Stimulated activated CD8-positive, alpha-beta memory T cell treated with anti-CD3 and anti-CD28 coated beads, Interleukin-15, amount 100 ng/mL, for 48 hours (primary cell): ENCODE measurements around the gene SMG6.

ENCODE experiments used
- DNase-seq, 2 donors: peaks; one replicate each; pipeline ENCODE4 v3.0.0-alpha.2; 2020; ENCODE audit warnings: low read depth in 2 of 2

SMG6 gene

DNA sequence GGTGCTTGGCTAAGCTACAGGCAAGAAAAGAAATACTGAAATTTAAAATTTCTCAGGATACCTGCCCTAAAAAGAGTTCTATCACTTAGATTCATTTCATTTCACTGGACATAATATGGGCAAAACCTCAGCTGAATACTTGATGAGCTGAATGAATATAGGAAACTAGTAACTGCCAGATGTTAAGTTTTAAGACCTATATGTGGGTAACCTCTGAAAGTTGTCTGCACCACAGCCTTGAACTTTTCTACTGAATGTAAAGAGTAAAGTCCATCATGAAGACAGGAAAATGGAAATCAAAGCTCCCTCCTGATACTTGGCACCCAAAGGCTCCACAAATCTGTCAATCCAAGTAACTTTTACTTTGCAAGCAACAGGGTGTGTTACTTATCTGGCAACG is 197.9 kb downstream of the SMG6 start:
- no peak for DNase-seq

DNA sequence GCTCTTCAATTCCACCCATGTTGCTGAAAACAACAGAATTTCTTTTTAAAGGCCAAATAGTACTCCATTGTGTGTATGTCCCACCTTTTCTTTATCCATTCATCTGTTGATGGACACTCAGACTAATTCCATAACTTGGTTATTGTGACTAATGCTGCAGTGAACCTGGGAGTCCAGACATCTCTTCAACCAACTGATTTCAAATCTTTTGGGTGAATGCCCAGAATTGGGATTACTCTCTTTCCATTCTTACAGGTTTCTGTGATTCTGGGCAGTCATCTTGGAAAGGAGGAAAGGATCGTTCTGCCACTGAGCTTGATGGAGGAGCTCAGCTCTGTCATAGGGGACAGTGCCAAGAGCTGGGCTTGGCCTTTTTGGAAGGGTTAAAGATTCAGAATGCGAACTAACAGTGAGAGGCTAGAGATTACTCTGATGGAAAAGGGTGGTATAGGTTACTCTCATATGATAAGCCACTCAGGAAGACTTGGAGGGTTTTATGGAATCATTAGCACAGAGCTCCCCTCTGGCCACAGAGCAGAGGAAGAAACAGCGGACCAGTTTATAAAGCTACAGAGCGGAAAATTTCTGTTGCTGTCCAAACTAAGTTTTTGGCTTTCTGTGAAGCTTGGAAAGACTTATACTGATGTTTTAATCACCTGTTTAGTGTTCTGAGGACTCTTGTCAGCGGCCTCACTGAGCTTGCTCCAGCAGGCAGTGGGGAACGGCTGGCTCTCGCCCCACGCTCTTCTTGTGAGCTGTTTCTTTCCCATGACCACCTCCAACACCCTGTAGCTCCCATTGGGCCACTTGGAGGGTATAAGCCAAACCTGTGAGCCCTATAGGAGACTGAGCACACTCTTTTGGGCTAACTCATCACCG is 200.4 kb downstream of the SMG6 start:
- no peak for DNase-seq

DNA sequence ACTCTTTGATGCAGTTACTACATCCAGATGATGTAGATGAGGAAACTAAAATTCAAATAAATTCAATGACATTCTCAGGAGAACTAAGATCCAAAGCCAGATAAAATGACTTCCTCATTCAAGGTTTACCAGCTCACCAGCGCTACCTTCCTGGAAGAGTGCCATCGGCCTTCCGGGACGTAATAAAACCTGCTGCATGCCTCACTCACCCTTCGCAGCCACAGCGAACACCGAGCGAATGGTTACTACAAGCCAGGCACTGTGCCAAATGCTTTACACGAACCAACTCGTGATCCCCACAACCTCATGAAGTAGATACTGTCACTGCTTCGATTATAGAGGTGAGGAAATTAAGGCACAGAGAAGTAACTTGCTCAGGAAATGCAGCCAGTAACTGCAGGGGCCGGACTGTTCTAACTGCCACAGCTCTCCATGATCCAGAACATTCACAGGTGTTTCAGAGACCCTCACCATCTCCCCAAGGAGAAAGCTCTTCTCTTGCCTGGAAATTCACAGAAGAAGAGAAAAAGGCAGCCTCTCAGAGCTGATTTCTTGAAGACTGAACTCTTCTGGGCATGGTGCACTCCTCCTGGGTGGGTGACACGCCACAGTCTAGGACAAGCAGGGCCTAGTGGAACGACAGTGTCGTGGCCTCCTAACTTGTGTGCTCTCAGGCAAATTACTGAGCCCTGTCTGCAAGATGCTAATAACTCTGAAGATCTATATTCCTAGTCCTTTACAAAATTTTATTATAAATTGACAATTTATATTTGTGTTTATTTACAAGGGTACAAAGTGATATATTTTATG is 201.9 kb downstream of the SMG6 start:
- DNase-seq: peak in 1 of 2 donors; percentile 27

DNA sequence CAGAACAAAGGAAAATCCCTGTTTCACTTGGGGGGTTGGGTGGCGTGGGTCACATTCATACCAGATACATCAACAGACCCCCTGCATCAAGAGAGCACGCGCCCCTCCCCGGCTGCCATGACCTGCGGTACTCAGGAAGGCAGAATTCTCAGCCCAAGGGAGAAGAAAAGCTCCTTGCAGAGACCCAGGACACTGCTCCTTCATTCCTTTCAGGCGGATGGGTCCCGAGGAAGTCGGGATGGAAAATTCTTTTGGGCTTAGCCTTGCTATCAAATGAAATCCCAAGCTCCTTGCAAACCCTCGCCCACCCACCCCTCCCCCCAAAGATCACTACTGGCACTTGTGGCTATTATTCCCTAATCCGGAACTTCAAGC is 208.1 kb downstream of the SMG6 start:
- DNase-seq: no peak

DNA sequence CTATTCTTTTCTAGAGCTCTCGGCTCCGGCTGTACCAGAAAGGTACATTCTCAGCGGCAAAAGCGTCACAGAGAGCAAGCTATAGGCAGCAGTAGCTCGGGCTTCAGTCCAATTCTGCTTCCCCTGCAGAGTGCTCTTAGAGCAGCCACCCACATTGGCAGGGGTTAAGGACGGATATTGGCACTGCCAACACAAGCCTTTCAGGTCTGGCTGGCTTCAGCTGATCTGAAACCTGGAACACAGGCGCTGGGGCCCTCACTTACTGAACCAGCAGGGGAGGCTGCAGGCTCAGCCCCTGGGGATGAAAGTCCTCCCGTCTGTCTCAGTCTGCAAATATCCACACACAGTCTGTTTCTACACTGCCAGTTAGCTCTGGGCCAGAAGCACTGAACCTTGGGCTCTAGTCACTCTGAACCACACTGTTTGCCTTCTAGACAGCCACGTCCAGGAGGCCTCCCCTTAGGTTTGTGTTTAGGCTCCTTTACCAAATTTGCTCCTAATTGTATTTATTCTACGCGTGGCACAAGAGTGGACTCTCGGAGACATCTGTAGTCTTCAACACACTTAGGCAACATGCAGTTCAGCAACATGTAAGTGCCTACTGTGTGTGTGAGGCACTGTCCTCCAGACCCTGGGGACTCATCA is 208.6 kb downstream of the SMG6 start:
- DNase-seq: no peak

DNA sequence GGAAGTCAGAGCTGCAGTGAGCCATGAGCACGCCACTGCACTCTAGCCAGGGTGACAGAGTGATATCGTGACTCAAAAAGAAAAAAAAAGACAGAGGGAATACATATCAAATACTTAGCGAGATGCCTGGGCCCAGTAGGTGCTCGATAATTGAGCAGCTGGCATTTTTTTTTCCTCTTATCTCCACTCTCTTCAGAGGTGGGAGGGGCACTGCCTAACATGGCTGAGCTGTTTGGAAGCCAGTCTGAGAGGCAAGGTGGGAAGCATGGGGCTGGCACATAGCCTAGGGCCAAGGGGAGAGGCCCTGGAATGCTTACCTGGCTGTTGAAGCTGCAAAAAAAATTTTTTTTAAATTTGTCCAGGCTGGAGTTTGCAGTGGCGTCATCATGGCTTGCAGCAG is 210.2 kb downstream of the SMG6 start:
- DNase-seq: no peak

DNA sequence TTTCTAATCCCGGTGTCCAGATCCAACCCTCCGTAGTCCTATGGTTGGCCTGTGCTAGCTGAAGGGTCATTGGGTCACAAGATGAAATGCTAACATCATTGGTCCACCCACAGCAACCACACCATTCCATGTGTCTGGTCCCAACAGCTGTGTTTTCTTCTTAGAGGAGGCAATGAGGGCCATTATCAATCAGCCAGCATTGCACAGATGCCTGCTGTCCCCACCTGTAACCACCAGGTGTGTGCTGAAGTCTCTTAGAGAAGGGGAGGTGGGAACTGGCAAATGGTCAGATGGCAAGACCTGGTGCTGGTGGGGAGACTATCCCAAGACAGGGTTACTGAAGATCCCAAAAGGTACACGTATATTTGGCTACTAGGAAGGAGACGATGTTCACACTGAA is 211.3 kb downstream of the SMG6 start:
- DNase-seq: no peak

DNA sequence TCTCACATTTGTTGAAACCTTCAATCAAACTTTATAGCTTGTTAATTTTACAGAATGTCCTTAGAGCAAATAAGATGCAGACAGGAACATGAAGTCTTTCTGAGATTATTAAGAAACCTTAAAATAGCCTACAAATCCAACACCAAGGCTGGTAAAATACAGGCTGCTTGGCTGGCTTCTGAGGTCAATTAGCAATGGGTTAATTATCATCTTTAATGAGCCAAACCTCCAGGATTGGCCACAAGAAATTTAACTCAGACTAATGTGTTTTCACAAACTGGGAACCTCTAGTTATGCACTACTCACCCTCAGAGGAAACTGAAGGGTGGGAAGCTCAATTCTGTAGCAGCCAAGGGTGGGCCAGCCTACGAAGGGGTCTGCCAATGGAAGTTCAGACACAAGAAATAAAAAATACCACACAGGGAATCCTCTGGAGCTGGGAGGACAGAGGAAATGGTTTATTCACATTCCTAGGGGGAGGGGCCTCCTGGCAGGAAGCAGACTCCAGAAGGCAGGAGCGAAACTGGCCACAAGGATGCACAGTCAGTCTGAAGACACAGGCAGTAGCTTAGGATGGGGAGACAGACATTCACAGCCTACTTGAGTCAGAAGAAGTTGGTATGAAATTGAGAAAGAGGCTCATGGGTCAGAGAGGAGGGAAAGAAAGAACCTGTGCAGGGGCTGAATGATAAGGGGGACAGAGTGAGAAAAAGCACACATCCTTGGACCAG is 212.6 kb downstream of the SMG6 start:
- DNase-seq: no peak

DNA sequence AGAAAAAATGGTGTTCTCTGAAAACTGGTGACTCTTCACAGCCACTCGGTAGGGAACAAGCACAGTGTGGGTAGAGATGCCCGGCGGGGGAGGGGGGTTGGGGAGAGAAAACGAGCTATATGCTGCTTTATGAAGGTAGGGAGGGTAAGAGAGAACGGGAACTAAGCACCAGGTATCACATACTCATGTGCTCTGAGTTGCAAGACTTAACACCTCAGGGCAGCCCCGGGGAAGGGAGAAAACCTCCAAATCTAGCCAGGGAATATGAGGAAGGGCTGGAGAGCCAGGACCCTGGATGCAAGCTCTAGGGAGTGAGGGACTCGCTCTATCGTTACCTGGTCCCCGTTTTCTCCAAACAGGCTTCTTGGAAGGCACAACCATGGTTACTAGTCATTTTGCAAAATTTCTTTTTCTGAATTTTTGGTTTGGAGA is 213.4 kb downstream of the SMG6 start:
- no peak for DNase-seq

DNA sequence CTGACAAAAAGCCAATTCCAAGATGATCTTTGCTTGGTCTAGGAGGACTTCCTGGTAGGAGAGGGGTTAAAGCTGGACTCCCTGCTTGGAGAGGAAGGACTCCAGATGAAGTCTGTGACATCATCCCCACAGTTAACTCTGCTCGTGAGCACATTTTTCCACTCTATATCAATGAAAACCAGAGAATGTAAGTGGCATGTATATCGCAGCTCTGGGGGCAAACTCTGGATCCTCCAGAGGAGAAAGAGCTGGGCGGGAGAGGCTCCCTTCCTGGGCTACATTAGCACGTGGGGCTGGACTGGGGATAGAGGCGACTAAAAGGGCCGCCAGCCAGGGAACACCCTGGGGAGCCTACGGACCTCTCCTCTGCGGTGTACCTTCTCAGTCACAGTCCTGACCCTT is 214.6 kb downstream of the SMG6 start:
- DNase-seq: no peak

DNA sequence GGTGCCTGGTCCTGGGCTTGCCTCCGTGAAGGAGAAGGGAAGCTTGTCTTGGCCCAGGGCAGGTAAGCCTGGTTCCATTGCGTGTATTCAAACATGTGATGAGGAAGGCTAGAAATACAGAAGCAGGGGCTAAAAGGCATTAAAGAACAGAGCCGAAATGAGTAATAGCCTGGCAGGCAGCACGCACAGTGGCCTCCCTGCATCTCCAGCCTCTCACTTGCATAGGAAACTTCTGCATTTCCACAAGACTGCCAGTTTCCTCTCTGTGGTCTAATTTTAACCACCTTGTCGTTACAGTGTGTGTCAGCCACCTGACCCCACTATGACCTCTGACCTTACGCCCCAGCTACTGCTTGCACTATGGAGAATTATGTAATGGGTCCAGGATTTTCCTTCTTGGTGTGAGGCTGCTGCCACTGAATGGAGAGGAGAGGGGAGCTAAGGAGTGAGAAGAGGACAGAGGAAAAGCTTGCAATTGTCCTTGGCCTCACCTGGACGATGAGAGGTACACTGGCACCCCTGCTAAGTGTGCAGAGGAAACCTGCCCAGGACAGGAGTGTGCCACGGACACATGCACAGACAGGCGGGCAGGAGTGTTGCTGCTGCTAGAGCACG is 215.9 kb downstream of the SMG6 start:
- DNase-seq: peak; percentile 40 to 55

DNA sequence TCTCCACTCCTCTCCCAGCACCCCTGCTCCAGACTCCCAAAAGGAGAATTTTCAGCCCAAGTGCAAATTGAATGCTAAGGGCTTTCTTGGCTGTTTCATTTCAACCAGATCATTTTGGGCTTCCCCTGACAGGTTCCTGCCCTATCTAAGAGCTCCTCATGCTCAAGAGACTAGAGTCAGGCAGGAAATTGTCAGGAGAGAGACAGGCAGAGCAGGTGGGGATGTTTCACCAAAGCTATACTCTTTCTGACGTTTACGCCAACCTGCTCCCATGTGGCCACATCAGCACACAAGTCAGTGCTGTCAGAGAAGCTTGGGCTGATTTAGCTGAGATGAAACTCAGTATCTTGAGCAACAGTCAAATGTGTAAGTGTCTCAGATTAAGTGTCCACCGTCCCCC is 217.3 kb downstream of the SMG6 start:
- DNase-seq: no peak

DNA sequence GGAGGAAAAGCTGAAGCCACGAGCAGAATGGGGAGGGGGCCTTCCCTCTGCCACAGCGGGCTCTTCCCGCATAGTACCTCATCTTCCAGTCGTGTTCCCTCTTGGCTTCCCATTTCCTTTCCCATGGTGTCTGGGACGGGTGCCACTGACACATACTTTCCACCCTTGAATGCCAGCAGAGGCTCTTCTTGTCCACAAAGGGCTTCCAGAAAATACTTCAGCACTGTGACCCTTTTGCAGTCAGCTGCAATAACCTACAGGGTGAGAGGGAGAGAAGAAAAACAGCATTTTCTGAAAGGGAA is 218.0 kb downstream of the SMG6 start:
- no peak for DNase-seq

DNA sequence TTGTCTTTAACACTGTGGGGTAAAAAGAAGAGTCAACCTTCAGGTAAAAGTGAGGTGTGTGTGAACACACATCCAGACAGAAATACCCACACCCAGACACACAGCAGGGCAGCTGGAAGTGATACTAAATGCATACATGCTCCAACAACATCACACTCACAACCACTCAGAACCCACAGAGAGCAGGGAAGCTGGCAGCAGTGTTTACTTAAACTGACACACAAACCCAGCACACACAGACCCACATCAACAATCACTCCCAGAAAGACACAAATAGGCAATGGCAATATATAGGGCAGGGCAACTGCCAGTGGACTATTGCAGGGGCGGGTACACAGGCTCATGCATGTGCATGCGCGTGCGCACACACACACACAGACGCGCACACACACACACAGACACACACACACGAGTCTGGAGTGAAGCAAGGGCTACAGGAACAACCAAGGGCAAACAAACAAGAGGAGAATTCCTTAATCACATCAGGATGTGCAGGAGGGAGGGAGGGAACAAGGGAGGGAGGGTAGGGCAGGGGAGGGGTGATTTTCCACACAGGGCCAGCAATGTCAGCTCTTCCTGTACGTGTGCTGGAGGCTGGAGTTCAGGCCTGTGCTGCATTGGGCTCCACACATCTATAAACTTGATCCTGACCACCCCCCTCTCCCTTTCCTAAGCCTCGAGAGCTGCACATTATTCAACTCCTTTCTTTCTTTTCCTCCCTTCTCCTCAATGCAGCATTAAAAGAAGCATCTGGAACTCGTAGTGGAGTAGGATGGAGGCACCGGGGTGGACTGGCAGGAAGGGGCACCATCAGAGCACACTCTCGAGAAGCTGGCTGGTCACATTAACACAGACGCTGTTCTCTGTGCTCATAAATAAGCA is 218.6 kb downstream of the SMG6 start:
- no peak for DNase-seq

DNA sequence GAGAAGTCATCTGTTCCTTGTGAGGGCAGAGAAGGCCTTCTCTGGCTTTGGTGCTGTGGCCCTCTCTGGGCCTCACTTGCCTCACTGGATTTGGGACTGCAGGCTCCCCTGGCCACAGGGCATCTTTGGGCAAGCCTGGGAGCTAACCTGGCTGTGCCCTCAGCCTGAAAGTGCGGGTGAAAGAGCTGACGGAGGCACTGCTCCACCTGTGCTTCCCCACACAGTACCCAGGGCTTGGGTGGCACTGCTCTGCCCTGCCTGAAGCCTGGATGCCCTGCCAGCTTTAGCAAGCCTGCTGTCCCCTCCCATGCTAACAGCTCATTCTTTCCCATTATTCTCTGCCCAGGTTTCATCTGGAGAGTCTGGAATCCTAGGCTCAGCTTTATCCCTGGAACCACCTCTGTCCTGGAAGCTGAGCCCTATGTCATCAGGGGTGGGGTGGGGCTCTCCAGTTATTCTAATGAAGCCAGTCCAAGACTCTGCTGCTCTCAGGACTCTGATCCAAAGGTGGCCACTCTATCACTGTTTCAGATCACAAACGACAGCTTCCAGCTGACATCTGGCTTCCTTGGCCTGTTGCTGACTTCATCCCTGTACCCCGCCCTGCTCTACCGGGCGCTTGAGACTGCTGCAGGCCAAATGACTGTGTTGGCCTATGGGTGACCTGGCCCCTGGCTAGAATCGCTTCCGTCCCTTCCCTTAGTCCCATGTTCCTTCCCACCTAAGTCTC is 219.4 kb downstream of the SMG6 start:
- no peak for DNase-seq

DNA sequence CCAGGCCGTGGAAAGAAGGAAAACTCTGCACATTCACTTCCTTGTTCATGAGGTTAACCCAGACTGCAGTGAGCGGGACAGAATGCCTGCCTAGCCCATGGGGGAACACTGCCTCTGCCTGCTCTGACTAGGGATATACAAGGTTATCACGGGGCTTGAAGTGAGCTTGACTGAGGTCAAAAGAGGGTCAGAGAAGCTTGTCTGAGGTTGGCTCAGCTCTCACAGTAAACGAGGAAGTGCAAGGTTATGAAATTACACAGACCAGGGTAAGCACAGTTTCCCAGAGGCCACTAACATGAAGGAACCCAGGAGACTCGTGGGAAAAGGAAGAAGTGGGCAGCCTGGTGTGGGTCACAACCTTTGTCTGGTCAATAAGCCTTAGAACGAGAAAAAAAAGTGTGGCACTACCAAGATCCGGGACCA is 220.0 kb downstream of the SMG6 start:
- DNase-seq: no peak

DNA sequence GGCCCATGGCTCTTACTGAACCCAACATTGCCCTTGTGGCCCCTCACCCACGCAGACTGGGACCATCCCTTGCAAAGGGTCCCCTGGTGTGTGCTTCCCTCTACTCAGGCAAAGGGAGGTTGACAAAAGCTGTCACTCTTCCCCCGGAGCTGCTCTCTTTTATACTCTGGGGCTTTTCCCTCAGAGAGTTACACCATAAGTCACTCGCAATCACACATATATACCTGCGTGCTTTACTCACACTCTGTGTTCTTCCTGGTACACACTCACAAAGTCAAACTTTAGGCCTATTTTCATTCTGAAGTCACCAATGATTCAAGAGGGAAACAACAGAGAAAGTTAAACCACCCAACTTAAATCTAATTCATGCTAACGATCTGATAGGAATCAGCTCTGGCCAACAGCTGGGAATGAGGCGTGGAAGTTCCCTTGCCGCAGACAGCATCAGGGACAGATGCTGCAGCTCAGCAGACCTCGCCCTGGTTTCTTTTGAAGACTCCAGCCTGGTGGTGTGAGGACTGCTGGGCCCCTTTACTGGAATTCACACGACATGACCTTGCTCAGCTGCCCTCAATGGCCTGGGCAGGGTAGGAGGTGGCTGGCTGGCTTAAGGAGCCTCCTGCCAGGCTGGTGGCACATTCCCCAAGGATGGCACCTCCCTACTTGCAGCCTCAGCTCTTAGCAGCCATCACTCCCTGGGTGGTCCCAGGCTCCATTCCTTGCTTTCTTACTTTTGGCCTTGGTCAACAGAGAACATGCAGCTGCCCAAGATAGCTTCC is 221.4 kb downstream of the SMG6 start:
- no peak for DNase-seq

DNA sequence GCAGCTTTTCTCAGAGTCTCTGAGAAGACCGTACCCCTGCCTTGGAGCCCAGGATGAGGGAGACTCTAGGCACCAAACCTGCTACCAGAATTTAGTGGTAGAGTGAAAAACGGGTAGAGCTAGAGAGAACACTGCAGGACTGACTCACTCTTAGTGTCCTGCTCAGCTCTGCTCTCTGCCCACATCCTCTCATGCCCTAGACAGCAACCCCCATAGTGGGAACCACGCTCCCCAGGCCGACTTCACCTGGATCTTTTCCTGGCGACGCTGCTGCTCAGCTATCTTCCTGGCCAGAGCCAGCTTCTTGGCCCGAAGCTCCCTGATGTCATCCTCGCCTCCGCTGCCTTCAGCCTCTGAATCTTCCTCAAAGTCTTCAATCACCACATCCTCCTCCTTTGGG is 222.0 kb downstream of the SMG6 start:
- no peak for DNase-seq

DNA sequence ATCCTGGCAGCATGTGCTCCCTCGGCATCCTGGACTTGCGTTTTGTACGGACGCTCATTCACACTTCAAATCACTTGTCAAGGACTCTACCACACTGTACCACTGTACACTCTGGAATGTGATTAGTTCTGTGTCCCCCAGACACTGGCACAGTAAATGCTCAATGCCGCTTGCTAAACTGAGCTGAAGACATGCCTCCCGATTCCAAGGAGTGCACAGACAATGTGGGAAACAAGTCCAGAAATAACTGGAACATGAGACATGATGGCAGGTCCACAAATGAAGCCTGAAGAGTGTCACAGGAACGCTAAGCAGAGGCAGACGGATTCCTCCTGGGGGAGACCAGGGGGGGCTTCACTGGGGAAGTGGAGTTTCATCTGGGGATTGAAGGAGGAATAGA is 226.5 kb downstream of the SMG6 start:
- DNase-seq: no peak
